K562 (cell line): ENCODE measurements around the gene PPP1R37. TPM values are rescaled to one million over a fixed set of nuclear protein-coding genes. Genes with fewer than 3 reads are reported as not detected.
A peak's percentile ranks its signal among the peaks of the same experiment; 100 is the strongest.

Source experiments
- BRD4 ChIP-seq: fragments of 200-600 bp; sonication (generic); IDR thresholded peaks from 2 replicates; pipeline ENCODE4 v1.6.1; 2017; ENCODE audit warnings: inconsistent platforms
- EP300 ChIP-seq: IDR thresholded peaks from 2 replicates; pipeline ENCODE4 v1.6.1; 2012; ENCODE audit warnings: low read length, improper control_type of control experiment
- FOS ChIP-seq: IDR thresholded peaks from 3 replicates; pipeline ENCODE4 v1.6.1; 2011; ENCODE audit not compliant: insufficient read length; ENCODE audit errors: extremely low read depth
- FOSL1 ChIP-seq: fragments of 200-800 bp; sonication (Bioruptor generic); conservative IDR thresholded peaks from 2 replicates; pipeline ENCODE4 v1.6.1; 2016; ENCODE audit warnings: missing genetic modification characterization, missing compliant biosample characterization
- HMG20A ChIP-seq: fragments of 450-650 bp; formaldehyde crosslinking; conservative IDR thresholded peaks from 2 replicates; pipeline ENCODE4 v1.4.0; 2020; ENCODE audit warnings: mild to moderate bottlenecking, mixed read lengths
- HOXB6 ChIP-seq: fragments of 250-450 bp; sonication (Bioruptor Pico); IDR thresholded peaks from 2 replicates; pipeline ENCODE4 v1.5.1; 2022; ENCODE audit warnings: mild to moderate bottlenecking, borderline replicate concordance
- KHSRP ChIP-seq: fragments of 450-650 bp; IDR thresholded peaks from 2 replicates; pipeline ENCODE4 v1.6.1; 2017
- MECOM ChIP-seq: fragments of 250-450 bp; sonication (Bioruptor Pico); IDR thresholded peaks from 2 replicates; pipeline ENCODE4 v1.8.0; 2022; ENCODE audit warnings: inconsistent platforms
- MTA3 ChIP-seq: fragments of 450-650 bp; formaldehyde crosslinking; IDR thresholded peaks from 2 replicates; pipeline ENCODE4 v1.6.1; 2017; ENCODE audit warnings: mild to moderate bottlenecking, borderline replicate concordance
- MYC ChIP-seq, 2 experiments: fragments of 250-450 bp in 1 of 2; sonication (Bioruptor Pico) in 1 of 2; IDR thresholded peaks; 2 replicates each; pipeline versions ENCODE4 v1.5.1 to v1.6.1; 2012 to 2021; ENCODE audit warnings: low read depth in 2 of 2, borderline replicate concordance in 1 of 2, improper control_type of control experiment in 1 of 2, low read length in 1 of 2, mild to moderate bottlenecking in 1 of 2, moderate library complexity in 1 of 2
- NFE2L1 ChIP-seq: fragments of 450-650 bp; IDR thresholded peaks from 2 replicates; pipeline ENCODE4 v1.6.1; 2016; ENCODE audit warnings: missing genetic modification characterization, low read depth, mild to moderate bottlenecking, missing compliant biosample characterization, moderate library complexity, borderline replicate concordance
- POLR2A ChIP-seq: fragments of 450-650 bp; conservative IDR thresholded peaks from 2 replicates; pipeline ENCODE4 v1.6.1; 2016
- SIN3B ChIP-seq: fragments of 450-650 bp; IDR thresholded peaks from 2 replicates; pipeline ENCODE4 v1.6.1; 2017; ENCODE audit warnings: low read depth, mild to moderate bottlenecking, moderate library complexity
- SIX5 ChIP-seq, 2 experiments: IDR thresholded peaks; 2 replicates each; pipeline ENCODE4 v1.6.1; 2011; ENCODE audit warnings: low read length in 2 of 2, borderline replicate concordance in 1 of 2, low read depth in 1 of 2, mild to moderate bottlenecking in 1 of 2, moderate library complexity in 1 of 2; ENCODE audit not compliant: insufficient read depth in 1 of 2
- YY1 ChIP-seq, 3 experiments: IDR thresholded peaks; 2 replicates each; pipeline ENCODE4 v1.6.1; 2011; ENCODE audit warnings: low read length in 2 of 3, mild to moderate bottlenecking in 2 of 3, moderate library complexity in 2 of 3, borderline replicate concordance in 1 of 3, control low read depth in 1 of 3, low read depth in 1 of 3; ENCODE audit not compliant: insufficient read depth in 3 of 3, insufficient replicate concordance in 2 of 3, control insufficient read depth in 1 of 3, insufficient read length in 1 of 3; ENCODE audit errors: extremely low read depth in 1 of 3
- ZKSCAN3 ChIP-seq: fragments of 250-450 bp; sonication (Bioruptor Pico); IDR thresholded peaks from 2 replicates; pipeline ENCODE4 v1.4.0; 2020
- ZNF197 ChIP-seq: fragments of 200-800 bp; sonication (Bioruptor generic); IDR thresholded peaks from 2 replicates; pipeline ENCODE4 v1.6.1; 2016; ENCODE audit warnings: low read depth, missing genetic modification characterization, missing compliant biosample characterization
- ZNF347 ChIP-seq: fragments of 450-650 bp; formaldehyde crosslinking; IDR thresholded peaks from 2 replicates; pipeline ENCODE4 v1.4.0; 2020; ENCODE audit warnings: low read depth, mild to moderate bottlenecking, moderate library complexity
- ZNF584 ChIP-seq: fragments of 200-800 bp; sonication (Bioruptor generic); IDR thresholded peaks from 2 replicates; pipeline ENCODE4 v1.6.1; 2016; ENCODE audit warnings: low read depth, mild to moderate bottlenecking, missing genetic modification characterization, missing compliant biosample characterization
- ZNF785 ChIP-seq: fragments of 250-450 bp; sonication (Bioruptor Pico); IDR thresholded peaks from 2 replicates; pipeline ENCODE4 v1.4.0; 2020; ENCODE audit warnings: mild to moderate bottlenecking
- polyA plus RNA-seq, 8 experiments: library from polyadenylated mRNA; depleted of rRNA in 4 of 8; stranded (reverse) in 5 of 8; unstranded in 3 of 8; fragments of >200 nt; fragmentation: Nextera tagmentation in 2 of 8; fragmentation: Illumina TruSeq in 1 of 8; extraction: Ambion mirVana in 2 of 8; extraction: Trizol in 1 of 8; gene quantifications; 2 replicates each; pipeline versions ENCODE4 v1.2.1 to v1.2.3, GENCODE V29; 2011 to 2014; ENCODE audit warnings: inconsistent platforms in 1 of 8, missing spikeins in 1 of 8
- total RNA-seq, 7 experiments: library from RNA; depleted of rRNA in 6 of 7; stranded (reverse); fragments of >200 nt in 6 of 7; fragmentation: Illumina TruSeq in 2 of 7; extraction: Trizol in 2 of 7; gene quantifications; 2 replicates each; pipeline versions ENCODE4 v1.2.1 to v1.2.3, GENCODE V29; 2011 to 2021; ENCODE audit warnings: low replicate concordance in 1 of 7
- TF ChIP-seq, protein P1 (sequence below): IDR thresholded peaks from 3 replicates; pipeline ENCODE4 v1.6.1; 2011; ENCODE audit warnings: borderline replicate concordance, mild to moderate bottlenecking; ENCODE audit not compliant: insufficient read length, insufficient read depth
- TF ChIP-seq, protein P2 (sequence below): sonication (generic); formaldehyde crosslinking; IDR thresholded peaks from 2 replicates; pipeline ENCODE4 v1.8.1; 2023; ENCODE audit warnings: mild to moderate bottlenecking, missing genetic modification reagents
- TF ChIP-seq, protein P3 (sequence below): IDR thresholded peaks from 2 replicates; pipeline ENCODE4 v1.6.1; 2016; ENCODE audit warnings: missing genetic modification characterization, missing compliant biosample characterization
- TF ChIP-seq, protein P4 (sequence below): sonication (generic); formaldehyde crosslinking; IDR thresholded peaks from 2 replicates; pipeline ENCODE4 v1.8.0; 2022; ENCODE audit warnings: mild to moderate bottlenecking, missing genetic modification reagents

PPP1R37 gene
- total and polyA plus RNA-seq, 9 of the 15 experiments (the other 6 are each of a cell fraction or from before 2014, with no cell fraction given), result 0.04 to 20.3 (median 7.3) TPM

DNA sequence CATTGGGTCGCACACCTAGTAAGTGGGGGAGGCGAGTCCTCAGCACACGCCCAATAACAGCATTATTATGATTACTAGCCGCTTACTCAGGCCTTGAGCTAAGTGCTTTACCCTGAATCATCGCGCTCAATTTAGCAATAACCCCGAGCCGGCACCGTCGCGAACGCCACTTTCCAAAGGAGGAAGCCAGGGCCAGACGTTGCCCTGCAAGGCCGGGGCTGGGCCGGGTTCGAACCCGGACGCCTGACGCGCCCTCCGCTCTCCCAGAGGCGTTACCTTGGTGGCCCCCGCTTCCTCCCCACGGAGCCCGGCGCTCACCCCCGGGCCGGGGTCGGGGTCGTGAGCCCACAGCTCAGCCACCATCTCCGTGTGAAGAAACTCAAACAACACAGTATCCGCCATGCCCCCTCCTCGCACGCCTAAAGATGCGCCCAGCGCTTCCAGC lies 84.9 kb downstream of the PPP1R37 start, which contains the start of gene TRAPPC6A (continued):
- TF ChIP-seq, protein P1, sequence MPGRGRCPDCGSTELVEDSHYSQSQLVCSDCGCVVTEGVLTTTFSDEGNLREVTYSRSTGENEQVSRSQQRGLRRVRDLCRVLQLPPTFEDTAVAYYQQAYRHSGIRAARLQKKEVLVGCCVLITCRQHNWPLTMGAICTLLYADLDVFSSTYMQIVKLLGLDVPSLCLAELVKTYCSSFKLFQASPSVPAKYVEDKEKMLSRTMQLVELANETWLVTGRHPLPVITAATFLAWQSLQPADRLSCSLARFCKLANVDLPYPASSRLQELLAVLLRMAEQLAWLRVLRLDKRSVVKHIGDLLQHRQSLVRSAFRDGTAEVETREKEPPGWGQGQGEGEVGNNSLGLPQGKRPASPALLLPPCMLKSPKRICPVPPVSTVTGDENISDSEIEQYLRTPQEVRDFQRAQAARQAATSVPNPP, result no peak
- no peak for TF ChIP-seq NFE2L1
- TF ChIP-seq SIX5 (IDR thresholded peaks at IDR 0.05; ENCODE audit: borderline replicate concordance in 1 of 2, insufficient read depth in 1 of 2, low read depth in 1 of 2, low read length in 2 of 2), result no peak
- TF ChIP-seq FOS, result no peak
- peak; percentile 87 for TF ChIP-seq SIN3B
- no peak for TF ChIP-seq MECOM (CRISPR knock-in tag)
- peak; percentile 8; the same call in 1 of the 2 replicates for TF ChIP-seq MTA3
- TF ChIP-seq KHSRP, result no peak
- TF ChIP-seq FOSL1, result peak; percentile 34; the same call in 1 of the 2 replicates
- TF ChIP-seq, protein P2, sequence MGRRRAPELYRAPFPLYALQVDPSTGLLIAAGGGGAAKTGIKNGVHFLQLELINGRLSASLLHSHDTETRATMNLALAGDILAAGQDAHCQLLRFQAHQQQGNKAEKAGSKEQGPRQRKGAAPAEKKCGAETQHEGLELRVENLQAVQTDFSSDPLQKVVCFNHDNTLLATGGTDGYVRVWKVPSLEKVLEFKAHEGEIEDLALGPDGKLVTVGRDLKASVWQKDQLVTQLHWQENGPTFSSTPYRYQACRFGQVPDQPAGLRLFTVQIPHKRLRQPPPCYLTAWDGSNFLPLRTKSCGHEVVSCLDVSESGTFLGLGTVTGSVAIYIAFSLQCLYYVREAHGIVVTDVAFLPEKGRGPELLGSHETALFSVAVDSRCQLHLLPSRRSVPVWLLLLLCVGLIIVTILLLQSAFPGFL, result no peak
- TF ChIP-seq, protein P3, sequence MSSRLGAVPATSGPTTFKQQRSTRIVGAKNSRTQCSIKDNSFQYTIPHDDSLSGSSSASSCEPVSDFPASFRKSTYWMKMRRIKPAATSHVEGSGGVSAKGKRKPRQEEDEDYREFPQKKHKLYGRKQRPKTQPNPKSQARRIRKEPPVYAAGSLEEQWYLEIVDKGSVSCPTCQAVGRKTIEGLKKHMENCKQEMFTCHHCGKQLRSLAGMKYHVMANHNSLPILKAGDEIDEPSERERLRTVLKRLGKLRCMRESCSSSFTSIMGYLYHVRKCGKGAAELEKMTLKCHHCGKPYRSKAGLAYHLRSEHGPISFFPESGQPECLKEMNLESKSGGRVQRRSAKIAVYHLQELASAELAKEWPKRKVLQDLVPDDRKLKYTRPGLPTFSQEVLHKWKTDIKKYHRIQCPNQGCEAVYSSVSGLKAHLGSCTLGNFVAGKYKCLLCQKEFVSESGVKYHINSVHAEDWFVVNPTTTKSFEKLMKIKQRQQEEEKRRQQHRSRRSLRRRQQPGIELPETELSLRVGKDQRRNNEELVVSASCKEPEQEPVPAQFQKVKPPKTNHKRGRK (tag), result no peak
- TF ChIP-seq ZNF584 (CRISPR knock-in tag), result no peak
- TF ChIP-seq ZNF197 (CRISPR knock-in tag), result no peak
- no peak for TF ChIP-seq ZKSCAN3 (CRISPR knock-in tag)
- peak; percentile 42 to 89 (median 85) for TF ChIP-seq YY1 (IDR thresholded peaks at IDR 0.05; ENCODE audit: borderline replicate concordance in 1 of 3, control insufficient read depth in 1 of 3, extremely low read depth in 1 of 3, insufficient read depth in 3 of 3, insufficient read length in 1 of 3, insufficient replicate concordance in 2 of 3, low read depth in 1 of 3, low read length in 2 of 3)
- TF ChIP-seq HMG20A, result no peak
- no peak for TF ChIP-seq ZNF347 (CRISPR knock-in tag)
- TF ChIP-seq, protein P4, sequence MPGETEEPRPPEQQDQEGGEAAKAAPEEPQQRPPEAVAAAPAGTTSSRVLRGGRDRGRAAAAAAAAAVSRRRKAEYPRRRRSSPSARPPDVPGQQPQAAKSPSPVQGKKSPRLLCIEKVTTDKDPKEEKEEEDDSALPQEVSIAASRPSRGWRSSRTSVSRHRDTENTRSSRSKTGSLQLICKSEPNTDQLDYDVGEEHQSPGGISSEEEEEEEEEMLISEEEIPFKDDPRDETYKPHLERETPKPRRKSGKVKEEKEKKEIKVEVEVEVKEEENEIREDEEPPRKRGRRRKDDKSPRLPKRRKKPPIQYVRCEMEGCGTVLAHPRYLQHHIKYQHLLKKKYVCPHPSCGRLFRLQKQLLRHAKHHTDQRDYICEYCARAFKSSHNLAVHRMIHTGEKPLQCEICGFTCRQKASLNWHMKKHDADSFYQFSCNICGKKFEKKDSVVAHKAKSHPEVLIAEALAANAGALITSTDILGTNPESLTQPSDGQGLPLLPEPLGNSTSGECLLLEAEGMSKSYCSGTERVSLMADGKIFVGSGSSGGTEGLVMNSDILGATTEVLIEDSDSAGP (CRISPR knock-in tag), result no peak
- no peak for TF ChIP-seq HOXB6 (CRISPR knock-in tag)
- TF ChIP-seq POLR2A, result peak; percentile 67
- TF ChIP-seq ZNF785, result no peak
- TF ChIP-seq EP300, result 0 out of 2 replicates have a peak, but pooled peaks have one; percentile 5
- no peak for TF ChIP-seq MYC (IDR thresholded peaks at IDR 0.05; ENCODE audit: low read depth, low read length)
- TF ChIP-seq MYC (CRISPR knock-in tag; IDR thresholded peaks at IDR 0.05; ENCODE audit: borderline replicate concordance, low read depth), result peak; percentile 71; the same call in 1 of the 2 replicates
- TF ChIP-seq BRD4, result peak; percentile 80; the same call in 1 of the 2 replicates
